Activated T-helper 9 cell treated with anti-CD3 and anti-CD28 coated beads, Interleukin-2, amount 50 U/mL, for 16 hours (primary cell): Measurements from ENCODE around the gene EIF2S3.
A peak's percentile ranks its signal among the peaks of the same experiment; 100 is the strongest.
"Not testable (repeated sequence)": the region's sequence is repeated elsewhere in the genome, so short reads cannot be mapped to it uniquely, and the experiment has no call there.

Experiments
- DNase-seq: peaks from one replicate; pipeline ENCODE4 v3.0.0-alpha.2; 2020; ENCODE audit warnings: low read depth

EIF2S3 gene

DNA sequence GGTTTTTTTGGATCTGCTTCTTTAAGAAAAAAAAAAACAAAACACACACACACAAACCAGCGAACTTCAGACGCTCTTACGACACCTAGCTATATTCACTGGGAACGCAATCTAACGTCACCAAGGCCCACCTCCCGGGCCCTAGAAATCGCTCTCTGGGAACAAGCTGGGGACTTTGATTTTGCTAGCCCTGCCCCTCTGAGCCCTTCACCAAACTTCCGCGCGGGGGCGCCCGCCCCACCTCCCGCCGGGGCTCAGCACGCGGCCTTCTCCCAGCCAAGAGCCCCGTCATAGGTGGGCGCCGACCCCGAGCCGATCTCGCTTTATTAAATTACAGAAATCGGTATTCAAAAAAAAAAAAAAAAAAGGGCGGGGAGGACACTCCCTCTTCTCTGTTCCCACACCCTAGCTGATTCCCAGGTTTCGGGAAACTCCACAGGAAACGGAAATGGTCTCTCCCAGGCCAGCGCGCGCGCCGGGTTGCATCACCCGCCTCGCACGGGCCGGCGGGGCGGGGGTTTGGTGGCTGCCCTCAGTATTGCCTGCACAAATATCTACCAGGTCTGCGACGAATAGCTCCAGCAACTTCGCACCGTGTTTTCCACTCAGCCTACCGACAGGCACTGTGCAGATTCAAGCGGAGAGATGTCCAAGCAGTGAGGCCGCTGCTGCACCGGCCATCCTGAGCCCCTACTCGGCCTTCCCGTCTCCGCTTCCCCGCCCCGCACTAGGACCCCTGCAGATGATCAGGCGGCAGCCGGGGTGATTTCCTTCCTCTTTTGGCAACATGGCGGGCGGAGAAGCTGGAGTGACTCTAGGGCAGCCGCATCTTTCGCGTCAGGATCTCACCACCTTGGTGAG, at the start of gene EIF2S3:
Gene EIF2S3 (plus strand): TSS at position 775 of the 861 bp plus-strand sequence. CDS start 13 bp downstream, at position 788.
- peak; percentile 82 for DNase-seq

DNA sequence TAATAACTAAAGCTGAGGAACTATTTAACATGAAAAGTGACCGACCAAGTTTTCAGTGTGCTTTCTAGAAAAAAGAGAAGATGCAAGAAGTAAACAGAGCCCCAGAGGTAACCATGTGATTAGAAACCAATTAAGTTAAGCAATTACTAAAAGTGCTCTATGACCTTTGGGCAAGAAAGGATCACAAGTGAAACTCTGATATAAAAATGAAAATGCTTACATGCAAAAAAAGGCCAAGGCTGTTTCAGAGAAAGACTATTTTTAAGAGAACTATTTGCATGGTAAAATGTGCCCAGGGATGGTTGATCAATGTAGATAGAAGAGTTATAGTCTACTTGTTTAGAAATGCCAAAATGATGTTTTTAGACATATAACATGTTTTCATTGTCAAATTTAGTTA, 49.7 kb upstream of the EIF2S3 start:
- no peak for DNase-seq

- DNase-seq = no peak
Measured at GRCh38 chrX:24005867-24006266, 48.9 kb upstream of the EIF2S3 start.

DNA sequence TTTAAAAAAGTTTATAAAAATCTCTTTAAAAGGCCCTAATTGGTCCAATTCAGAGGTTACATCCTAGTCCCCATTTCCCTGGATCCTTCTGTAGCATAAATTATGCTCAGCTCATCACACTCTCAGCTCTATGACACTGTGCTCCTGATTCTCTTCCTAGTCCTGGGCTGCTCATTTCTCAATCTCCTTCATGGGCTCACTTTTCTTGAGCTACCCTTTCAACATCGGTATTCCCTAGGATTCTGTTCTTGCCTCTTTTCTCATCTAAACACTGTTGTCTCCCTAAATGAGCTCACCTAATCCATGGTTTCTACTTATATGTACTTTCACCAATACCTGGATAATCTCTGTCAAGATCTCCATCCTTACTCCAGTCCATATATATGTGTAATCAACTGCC, 42.5 kb upstream of the EIF2S3 start:
- DNase-seq = no peak

DNA sequence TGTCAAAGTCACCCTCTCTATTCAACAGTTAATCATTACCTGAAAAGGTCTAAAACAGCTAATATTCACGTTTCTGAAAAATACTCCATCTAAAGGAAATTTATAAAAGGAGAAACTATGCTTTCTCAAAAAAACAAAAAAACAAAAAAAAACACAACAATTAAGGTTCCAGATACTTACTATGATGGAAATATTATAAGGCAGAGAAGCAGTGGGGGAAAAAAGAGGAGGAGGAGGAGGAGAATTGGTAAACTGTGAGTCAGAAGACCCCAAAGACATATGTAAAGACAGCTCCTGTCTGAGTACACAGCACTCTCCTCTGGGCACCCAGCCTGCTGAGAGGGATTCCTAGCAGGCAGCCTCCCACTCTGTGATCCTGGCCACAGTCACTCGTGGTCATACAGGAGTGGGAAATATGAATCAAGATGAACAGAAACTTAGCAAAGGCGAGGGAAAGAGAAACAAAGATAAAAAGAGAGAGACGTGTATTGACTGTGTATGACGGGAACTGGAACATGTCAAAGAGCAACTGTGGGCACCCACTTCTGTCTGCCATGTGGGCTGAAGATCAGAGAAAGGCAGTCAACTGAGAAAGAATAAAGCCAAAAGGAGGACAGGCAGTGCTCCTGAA, 40.3 kb upstream of the EIF2S3 start:
- peak; percentile 17 for DNase-seq

DNA sequence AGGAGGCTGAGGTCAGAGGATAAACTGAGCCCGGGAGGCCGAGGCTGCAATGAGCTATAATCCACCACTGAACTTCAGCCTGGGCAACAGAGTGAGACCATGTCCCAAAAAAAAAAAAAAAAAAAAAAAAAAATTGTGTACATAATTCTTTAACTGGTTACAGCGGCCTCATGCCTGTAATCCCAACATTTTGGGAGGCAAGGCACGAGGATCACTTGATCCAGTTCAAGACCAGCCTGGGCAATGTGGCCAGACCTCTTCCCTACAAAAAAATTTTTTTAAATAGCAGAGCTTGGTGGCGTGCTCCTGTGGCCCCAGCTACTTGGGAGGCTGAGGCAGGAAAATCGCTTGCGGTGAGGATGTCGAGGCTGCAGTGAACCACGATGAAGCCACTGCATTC, 37.1 kb upstream of the EIF2S3 start:
- DNase-seq = no peak

DNA sequence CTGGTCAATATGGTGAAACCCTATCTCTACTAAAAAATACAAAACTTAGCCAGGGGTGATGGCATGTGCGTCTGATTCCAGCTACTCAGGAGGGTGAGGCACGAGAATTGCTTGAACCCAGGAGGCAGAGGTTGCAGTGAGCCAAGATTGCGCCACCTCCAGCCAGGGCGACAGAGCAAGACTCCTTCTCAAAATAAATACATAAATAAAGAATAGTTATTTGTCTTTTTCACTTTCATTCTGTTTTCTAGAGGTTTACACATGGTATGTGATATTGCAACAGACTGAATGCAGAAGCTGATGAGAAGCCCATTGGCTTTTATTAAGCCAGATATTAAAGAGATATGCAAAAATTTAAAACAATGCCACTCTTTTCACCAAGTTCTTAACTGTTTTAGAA, 35.9 kb upstream of the EIF2S3 start:
- DNase-seq = no peak

DNA sequence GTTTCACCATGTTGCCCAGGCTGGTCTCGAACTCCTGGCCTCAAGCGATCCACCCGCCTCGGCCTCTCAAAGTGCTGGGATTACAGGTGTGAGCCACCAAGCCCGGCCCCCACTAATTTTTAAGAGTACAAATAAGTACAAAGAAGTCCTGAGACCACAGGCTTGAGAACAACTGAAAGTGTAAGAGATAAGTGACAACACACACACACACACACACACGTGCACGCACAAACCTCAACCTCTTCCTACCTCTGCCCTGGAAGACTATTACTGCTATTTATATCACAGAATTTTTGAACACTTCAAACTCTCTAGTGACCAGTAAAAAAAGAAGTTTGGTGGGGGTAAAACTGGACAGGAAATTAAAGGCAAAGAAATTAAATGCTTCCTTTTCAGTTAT, 35.3 kb upstream of the EIF2S3 start:
- DNase-seq = no peak

GRCh38 chrX:24020306-24020876, 34.4 kb upstream of the EIF2S3 start:
- DNase-seq = no peak

- DNase-seq = no peak
Measured at GRCh38 chrX:24023544-24023943, 31.2 kb upstream of the EIF2S3 start.

DNA sequence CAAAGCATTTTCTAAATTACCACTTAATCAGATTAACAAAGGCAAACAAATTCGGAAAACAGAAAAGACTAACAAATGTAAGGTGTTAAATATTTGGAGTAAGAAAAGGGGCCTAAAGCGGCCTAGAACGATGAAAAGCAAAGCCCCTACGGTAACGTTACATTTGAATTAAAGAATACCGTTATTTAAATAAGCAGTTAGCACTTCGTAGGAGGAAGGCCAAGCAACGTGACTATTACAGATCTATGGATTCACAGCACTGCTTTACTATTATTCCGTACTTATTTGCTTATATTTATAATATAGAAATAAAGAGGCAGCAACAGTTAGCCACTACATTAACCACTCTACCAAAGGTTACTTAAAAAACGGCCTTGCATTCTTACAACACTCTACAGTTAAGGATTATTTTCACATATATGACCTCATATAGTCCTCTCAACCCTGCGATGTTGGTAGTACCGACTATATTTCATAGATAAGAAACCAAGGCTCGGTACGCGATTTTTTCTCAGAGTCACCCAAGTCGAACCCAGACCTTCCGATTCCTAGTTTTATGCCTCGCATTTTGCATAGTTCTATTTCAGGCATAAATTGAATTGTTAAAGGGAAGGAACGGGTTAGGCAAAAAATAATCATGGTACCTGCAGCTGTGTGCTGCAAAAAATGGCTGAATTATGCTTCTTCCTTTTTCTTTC, 30.6 kb upstream of the EIF2S3 start:
- no peak for DNase-seq

DNA sequence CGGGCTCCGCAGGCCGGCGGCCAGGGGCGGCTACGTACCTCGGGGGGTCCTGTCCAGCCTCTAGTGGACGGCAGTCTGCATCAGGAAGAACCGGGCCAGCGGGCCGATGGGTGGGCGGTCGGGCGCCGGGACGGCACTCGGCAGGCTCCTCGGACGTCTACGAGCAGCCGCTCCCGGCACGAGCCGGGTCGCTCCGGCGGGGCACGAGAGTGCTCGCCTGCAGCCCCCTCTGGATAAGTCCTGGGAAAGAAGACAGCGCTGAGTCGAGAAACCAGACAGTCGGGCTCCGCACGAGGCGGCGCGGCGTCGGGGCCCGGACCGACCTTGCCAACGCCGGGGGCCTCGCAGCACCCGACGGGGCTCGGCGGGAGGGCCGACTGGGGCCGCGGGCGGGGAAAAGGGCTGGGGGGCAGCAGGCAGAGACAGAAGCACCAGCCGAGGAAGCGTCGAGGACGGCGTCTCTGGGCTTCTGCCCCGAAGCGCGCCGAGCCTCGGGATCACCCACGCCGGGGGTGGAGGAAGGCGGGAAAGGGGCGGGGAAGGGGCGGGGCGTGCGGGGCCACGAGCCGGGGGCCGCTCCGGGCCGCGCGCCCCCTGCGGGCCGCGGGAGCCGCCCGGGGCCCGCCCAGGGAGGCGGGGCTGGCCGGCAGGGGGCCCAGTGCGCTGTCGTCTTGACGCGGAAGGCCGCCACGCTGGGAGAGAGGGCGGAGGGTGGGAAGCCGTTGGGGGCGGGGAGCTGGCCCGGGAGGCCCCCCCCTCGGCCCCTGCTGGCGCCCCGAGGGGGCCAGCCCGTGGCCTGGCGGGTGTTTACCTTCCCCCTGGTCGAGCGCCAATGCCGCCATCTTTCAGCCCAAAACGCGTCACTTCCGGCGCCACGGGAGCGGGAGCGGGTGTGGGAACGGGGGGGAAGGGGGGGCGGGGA, 29.7 kb upstream of the EIF2S3 start:
- peak; percentile 67 for DNase-seq

DNA sequence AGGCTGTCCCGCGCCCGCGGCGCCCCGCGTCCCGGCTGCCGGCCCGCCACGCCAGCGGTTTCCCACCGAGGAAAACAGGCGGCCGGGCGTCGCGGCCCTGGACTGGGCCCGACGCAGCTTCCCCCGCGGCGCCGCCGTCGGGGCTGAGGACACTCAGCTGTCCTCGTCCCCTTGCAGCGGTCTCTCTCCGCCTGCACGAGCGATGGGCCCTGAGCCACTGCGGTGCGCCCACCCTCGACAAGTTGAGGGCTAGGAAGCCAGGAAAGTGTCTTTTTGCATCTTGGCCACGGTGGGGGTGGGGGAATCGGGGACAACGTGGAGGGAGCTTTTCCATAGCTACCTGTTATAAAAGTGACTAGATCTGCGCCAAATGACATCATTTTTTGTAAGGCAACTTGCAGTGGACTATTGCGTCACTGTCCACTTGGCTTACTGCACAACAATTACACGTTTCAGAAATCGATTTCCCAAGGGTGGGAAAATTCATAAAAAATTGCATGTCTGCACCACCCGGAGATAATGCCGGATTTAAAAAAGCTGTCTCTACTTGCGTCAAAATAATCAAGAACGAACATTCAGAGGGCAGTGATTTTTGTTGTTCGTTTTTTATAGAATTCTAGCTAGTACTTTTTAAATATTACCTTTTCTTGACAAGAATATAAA, 28.9 kb upstream of the EIF2S3 start:
- no peak for DNase-seq

DNA sequence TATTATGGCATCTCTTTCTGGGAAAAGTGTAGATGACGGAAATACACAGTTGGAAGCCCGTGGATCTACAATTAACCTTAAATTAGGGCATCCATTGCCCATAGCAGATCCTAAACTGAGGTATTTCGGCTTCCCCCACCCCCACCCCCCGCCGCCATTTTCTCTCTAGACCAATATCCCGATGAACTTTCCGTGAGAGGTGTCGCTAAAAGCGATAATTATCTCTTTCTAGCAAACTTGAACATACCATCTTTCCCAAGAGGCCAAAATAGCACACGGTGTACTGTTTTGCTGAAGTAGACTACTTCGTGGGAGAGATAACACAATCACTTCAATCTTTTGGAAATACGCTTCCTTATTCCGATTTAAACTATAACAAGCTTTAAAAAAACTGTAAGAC, 28.3 kb upstream of the EIF2S3 start:
- no peak for DNase-seq

DNA sequence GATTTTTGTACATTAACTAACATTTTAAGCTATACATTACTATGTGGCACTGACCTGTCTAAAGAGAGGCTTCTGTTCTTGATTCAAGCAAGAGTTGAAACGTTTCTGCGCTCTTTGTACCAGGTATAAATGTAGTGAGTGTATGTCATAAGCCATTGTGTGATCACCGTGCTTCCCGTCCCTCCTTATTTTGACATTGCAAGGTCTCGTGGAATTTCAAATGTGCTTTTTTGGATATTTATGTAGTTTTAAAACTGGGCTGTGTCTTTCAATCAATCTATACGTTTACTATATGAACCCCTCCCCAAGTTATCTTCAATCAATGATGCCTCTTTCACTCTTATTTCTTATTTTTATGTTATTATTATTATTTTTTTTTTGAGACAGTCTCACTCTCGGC, 27.7 kb upstream of the EIF2S3 start, which contains the start of gene KLHL15:
Gene KLHL15 (minus strand): TSS at position 101 of the 400 bp plus-strand sequence. CDS start 20,493 bp downstream, outside the sequence.
- no peak for DNase-seq

- no peak for DNase-seq
Measured at GRCh38 chrX:24027985-24028384, 26.8 kb upstream of the EIF2S3 start.

- no peak for DNase-seq
Measured at GRCh38 chrX:24030597-24030996, 24.2 kb upstream of the EIF2S3 start.

DNA sequence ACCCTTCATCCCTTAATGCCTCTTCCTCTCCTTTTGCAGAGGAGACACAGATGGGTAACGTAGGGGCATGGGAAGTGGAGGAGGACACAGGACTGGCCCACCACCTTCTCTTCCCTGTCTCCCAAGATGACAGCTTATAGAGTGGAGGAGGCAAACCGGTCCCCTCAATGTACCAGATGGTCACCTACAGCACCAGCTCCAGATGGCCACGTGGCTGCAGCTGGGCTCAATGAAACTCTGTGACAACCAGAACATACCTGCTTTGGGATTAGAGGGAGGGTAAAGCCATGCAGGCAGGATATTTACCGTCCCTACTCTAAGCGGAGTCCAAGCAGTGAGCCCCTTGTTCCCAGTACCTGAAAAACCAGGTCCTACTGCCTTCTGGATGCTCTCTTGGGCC, 20.3 kb upstream of the EIF2S3 start:
- no peak for DNase-seq

DNA sequence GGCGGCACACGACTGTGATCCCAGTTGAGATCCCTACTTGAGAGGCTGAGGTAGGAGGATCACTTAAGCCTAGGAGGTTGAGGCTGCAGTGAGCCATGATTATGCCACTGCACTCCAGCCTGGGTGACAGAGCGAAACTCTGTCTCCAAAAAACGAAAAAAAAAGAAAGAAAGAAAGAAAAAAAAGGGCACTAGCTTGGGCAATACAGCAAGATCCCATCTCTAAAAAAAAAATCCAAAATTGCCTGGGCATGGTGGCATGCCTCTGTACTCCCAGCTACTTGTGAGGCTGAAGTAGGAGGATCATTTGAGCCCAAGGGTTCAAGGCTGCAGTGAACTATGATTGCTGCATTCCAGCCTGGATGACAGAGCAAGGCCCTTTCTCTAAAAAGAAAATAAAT, 17.0 kb upstream of the EIF2S3 start:
- no peak for DNase-seq

DNA sequence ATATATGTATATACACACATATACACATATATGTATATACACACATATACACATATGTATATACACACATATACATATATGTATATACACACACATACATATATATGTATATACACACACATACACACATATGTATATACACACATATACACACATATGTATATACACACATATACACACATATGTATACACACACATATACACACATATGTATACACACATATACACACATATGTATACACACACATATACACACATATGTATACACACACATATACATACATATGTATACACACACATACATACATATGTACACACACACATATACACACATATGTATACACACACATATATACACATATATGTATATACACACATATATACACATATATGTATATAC, 8.7 kb upstream of the EIF2S3 start:
- DNase-seq = not testable (repeated sequence)

- DNase-seq = not testable (repeated sequence)
Measured at GRCh38 chrX:24049643-24050042, 5.1 kb upstream of the EIF2S3 start.
